Thymus (tissue), 11 donors: ENCODE measurements around the gene BMP10. TPM values are rescaled to one million over a fixed set of nuclear protein-coding genes. Genes with fewer than 3 reads are reported as not detected.

Experiments
- DNase-seq, 9 donors: peaks; one replicate each; pipeline ENCODE4 v3.0.0-alpha.2; 2013; ENCODE audit warnings: low spot score in 9 of 9, low read depth in 6 of 9, missing footprints in 1 of 9
- H3K27ac ChIP-seq, 2 donors: one replicate each; pipeline ENCODE4 v1.5.1; 2013; ENCODE audit warnings: control low read depth in 1 of 2, low read depth in 1 of 2, low read length in 1 of 2, mild to moderate bottlenecking in 1 of 2, moderate library complexity in 1 of 2
- H3K27me3 ChIP-seq, 2 donors: one replicate each; pipeline ENCODE4 v1.5.1; 2013; ENCODE audit warnings: low read length in 1 of 2; ENCODE audit not compliant: control insufficient read depth in 2 of 2, insufficient read depth in 1 of 2
- H3K36me3 ChIP-seq, 2 donors: one replicate each; pipeline ENCODE4 v1.5.1; 2013; ENCODE audit warnings: low read length in 1 of 2, mild to moderate bottlenecking in 1 of 2, moderate library complexity in 1 of 2; ENCODE audit not compliant: control insufficient read depth in 2 of 2, insufficient read depth in 2 of 2
- H3K4me1 ChIP-seq, 2 donors: one replicate each; pipeline ENCODE4 v1.5.1; 2013; ENCODE audit warnings: low read length in 2 of 2; ENCODE audit not compliant: control insufficient read depth in 2 of 2, insufficient read depth in 2 of 2
- H3K4me3 ChIP-seq, 2 donors: one replicate each; pipeline ENCODE4 v1.5.1; 2013; ENCODE audit warnings: low read length in 2 of 2, control low read depth in 1 of 2, mild to moderate bottlenecking in 1 of 2
- H3K9me3 ChIP-seq, 2 donors: one replicate each; pipeline ENCODE4 v1.5.1; 2013; ENCODE audit warnings: low read length in 1 of 2, mild to moderate bottlenecking in 1 of 2; ENCODE audit not compliant: control insufficient read depth in 2 of 2, insufficient read depth in 1 of 2
- WGBS: extraction: QIAGEN DNeasy Blood & Tissue Kit; methylation state at CpG from one replicate; pipeline ENCODE4 v1.1.7; 2013; 5-methylcytosine and 5-hydroxymethylcytosine counted together
- polyA plus RNA-seq: library from polyadenylated mRNA; stranded (reverse); fragments of 200-250 nt; gene quantifications from one replicate; pipeline ENCODE4 v1.2.3, GENCODE V29; 2013
- total RNA-seq: library from RNA; stranded (reverse); fragments of 120-200 nt; gene quantifications from one replicate; pipeline ENCODE4 v1.2.4, GENCODE V29; 2013
- donor health status: healthy.

BMP10 gene
- total and polyA plus RNA-seq, 2 donors: 0.02 to 0.14 TPM

DNA sequence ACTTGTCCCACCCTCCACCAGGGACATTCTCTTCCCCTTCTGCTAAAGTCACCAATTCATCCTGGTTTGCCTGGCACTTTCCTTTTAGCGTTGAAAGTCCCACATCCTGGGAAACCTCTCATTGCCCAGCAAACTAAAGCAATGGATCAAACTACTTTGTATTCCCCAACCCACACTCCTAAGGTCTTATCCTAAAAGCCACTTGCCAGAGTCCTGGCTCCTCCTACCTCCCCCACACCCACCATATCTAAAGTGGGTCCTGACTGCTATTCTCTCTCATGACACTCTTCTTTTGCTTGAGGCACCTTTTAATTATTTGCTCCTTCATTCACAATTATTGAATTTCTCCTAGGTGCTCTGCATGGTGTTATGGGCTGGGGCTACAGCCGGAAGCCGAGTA lies 40.9 kb upstream of the BMP10 start:
- H3K27ac ChIP-seq: peak overlapping the region in 1 of 2 donors; percentile 77
- no peak for DNase-seq
- no peaks in the 10 kb centered on the region for H3K36me3 ChIP-seq
- H3K4me1 ChIP-seq: peaks cover 32 to 63% of the 10 kb centered on the region in 2 donors
- no peaks in the 10 kb centered on the region for H3K27me3 ChIP-seq
- 91% methylated on average over 3 of the region's 3 CpGs for WGBS
- H3K4me3 ChIP-seq: no peak overlapping the region
- peaks cover 0 to 3% of the 10 kb centered on the region in 2 donors for H3K9me3 ChIP-seq

DNA sequence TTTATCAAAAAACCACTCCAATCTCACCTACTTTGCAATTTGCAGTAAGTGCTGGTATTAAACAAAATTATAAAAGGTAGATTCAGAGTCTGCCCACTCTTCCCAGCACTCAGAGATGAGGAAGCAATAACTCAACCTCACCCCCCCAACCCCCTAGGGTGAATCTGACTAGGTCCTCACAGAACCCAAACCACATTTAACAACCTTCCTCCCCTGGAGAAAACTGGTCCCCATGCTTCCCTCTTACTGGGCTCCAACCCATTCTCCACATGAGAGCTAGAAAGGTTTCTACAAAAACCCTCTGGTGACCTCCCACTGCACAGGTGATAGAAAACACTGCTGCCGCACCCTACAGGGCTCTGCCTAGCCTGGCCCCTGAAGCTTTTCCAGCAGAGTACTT lies 40.5 kb upstream of the BMP10 start:
- H3K4me1 ChIP-seq: peaks cover 32 to 65% of the 10 kb centered on the region in 2 donors
- WGBS: 76% methylated on average over 1 of the region's 1 CpG
- no peaks in the 10 kb centered on the region for H3K36me3 ChIP-seq
- no peak overlapping the region for H3K4me3 ChIP-seq
- H3K27ac ChIP-seq: peak overlapping the region in 1 of 2 donors; percentile 77
- peaks cover 0 to 3% of the 10 kb centered on the region in 2 donors for H3K9me3 ChIP-seq
- peak in 1 of 9 donors; percentile 36 for DNase-seq
- H3K27me3 ChIP-seq: no peaks in the 10 kb centered on the region

DNA sequence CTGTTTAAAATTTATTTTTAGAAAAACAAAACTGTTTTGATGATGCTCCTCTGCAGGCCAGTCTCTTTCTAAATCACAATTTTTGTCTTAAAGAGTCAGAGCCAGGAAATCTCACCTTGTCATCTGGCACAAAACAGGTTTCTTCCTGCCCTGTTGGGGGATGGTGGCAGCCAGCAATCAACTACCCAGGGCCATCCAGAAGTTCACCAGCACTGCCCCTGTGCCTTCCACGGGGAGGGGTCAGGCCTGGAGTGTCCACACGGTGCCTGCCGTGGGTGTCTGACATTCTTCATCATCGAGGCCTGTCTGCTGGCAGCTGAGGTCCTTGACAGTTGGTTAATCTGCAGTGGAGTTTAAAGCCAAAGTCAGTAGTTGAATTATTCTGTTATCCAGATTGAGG lies 40.0 kb upstream of the BMP10 start:
- DNase-seq: peak in 2 of 9 donors; percentile 24 to 58
- 86% methylated on average over 4 of the region's 4 CpGs for WGBS
- Histone ChIP-seq H3K27ac (peak overlapping the region in 1 of 2 donors; percentile 77), H3K4me1 (peaks cover 32 to 69% of the 10 kb centered on the region in 2 donors), H3K36me3 (no peaks in the 10 kb centered on the region), H3K4me3 (no peak overlapping the region), H3K27me3 (no peaks in the 10 kb centered on the region), H3K9me3 (peaks cover 0 to 3% of the 10 kb centered on the region in 2 donors)

DNA sequence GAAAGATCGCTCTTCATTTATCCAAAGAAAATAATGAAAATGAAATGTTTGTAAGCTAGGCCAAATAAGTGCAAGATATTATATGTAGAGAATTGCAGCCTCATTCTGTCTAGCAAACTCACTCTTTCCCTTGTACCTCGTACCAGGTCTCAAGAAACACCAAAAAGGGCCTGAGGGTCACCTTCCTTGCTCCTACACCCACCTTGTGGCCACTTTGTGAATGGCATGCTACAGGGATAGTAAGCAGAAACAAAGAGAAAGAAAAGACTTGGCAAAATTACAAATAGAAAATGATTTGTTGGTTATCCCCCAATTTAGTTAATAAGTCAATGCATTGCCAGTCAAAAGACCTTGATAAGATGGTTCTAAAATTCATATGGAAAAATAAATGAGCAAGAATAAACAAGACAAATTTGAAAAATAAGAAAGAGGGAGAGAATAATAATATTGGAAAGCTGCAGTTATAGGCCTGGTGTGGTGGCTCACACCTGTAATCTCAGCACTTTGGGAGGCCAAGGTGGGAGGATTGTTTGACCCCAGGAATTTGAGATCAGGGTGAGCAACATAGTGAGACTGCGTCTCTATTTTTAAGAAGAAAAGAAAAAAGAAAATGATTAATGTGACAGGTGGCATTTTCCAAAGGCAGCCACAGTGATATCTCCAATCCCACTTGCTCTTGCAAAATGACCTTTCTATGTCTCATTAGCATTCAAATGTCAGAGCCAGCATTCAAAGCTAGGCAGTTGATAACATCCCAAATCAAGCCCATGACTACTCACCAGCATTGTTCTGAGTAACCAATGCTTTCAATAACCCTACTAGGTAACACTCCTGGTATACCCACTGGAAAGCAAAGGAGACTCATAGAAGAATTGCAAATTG lies 38.8 kb upstream of the BMP10 start:
- Histone ChIP-seq H3K27ac (peak overlapping the region in 1 of 2 donors; percentile 3), H3K4me3 (no peak overlapping the region), H3K27me3 (no peaks in the 10 kb centered on the region), H3K9me3 (peaks cover 0 to 3% of the 10 kb centered on the region in 2 donors), H3K36me3 (no peaks in the 10 kb centered on the region), H3K4me1 (peaks cover 32 to 68% of the 10 kb centered on the region in 2 donors)
- WGBS: 73% methylated on average over 3 of the region's 3 CpGs
- peak; percentile 40 to 90 (median 75) for DNase-seq

DNA sequence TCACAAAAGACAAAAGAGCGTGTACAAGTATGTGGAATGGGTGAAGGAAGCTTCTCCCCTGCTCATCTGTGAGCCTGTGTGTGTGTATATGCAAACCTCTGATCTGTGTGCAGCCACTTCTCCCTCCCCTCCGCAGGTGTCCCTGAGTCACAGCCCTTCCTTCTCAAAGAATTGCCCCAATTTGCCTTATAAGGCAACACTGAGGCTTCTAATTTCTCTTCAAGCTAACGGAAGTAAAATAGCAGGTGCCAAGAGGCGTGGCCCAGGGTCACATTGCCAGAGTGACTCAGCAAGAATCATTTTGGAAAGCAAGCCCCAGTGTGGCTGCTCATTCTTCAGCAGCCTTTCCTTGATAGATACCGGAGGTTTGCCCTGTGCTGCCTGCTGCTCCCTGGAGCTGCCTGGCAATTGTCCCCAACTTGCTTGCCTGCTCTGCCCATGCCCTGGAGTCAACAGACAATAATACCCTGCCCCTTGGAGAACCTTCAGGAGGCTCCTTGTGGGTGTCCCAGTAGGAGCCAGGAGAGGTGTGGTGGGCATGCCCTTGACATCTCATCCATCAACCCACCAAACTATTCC lies 37.3 kb upstream of the BMP10 start:
- WGBS: 2% methylated on average over 5 of the region's 5 CpGs
- peak overlapping the region; percentile 95 to 99 for H3K27ac ChIP-seq
- peak; percentile 86 to 99 (median 96) for DNase-seq

DNA sequence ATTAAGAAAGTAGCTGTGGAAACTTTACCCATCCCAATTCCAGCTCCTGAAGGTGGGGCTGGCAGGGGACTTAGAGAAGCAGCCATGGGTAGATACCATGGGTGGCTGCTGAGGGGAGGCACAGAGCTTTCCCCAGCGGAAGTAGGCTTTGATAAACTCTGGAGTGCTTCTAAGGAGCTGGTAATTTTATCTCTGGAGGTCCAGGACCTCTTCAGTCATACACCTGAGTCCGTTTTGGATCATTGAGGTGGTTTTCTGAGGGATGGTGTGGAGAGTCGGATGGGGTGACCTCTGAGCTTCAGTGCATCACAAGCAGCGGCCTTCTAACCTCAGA lies 36.7 kb upstream of the BMP10 start:
- H3K4me3 ChIP-seq: no peak overlapping the region
- H3K4me1 ChIP-seq: peaks cover 32 to 55% of the 10 kb centered on the region in 2 donors
- peak in 3 of 9 donors; percentile 47 to 64 (median 57) for DNase-seq
- H3K27me3 ChIP-seq: no peaks in the 10 kb centered on the region
- no peaks in the 10 kb centered on the region for H3K9me3 ChIP-seq
- 33% methylated on average over 4 of the region's 4 CpGs for WGBS
- H3K27ac ChIP-seq: peak overlapping the region; percentile 95 to 99
- no peaks in the 10 kb centered on the region for H3K36me3 ChIP-seq

More for the DNA sequence above, 37.3 kb upstream of the BMP10 start:
- Histone ChIP-seq H3K9me3 (peaks cover 0 to 3% of the 10 kb centered on the region in 2 donors), H3K4me3 (peak overlapping the region in 1 of 2 donors; percentile 7), H3K27me3 (no peaks in the 10 kb centered on the region), H3K36me3 (no peaks in the 10 kb centered on the region), H3K4me1 (peaks cover 32 to 61% of the 10 kb centered on the region in 2 donors)

DNA sequence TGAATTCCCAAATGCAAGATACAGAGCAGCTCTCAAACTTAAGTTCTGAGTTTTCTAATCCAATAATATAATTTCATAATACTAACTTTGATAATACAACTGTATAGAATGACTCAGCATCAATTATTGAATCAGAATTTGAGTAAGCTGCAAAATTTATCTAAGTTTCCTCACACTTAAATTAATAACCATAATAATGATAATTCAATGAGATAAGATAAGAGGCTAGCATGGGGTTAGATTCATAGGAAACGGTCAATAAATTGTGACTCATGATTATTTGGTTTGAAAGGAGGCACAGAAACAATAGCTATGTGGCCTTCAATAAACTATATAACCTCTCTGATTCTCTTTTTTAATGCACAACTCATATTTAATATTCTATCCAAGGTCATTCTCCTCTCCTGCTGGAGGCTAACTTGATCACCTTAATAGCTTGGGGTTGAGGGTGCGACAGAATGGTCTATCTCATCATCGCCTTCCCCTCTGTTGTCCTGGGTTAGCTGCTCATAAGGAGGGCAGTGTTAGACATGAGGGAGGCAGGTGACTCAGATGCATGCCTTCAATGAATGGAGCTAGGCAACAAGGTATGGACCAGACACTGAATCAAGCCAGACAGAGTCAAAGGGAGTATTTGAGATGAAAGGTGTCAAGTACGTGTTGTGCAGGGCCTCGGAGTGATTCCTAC lies 36.2 kb upstream of the BMP10 start:
- DNase-seq: peak in 2 of 9 donors; percentile 33 to 36
- 81% methylated on average over 5 of the region's 5 CpGs for WGBS
- no peaks in the 10 kb centered on the region for H3K9me3 ChIP-seq
- peak overlapping the region; percentile 95 to 99 for H3K27ac ChIP-seq
- H3K27me3 ChIP-seq: no peaks in the 10 kb centered on the region
- H3K4me1 ChIP-seq: peaks cover 32 to 50% of the 10 kb centered on the region in 2 donors
- no peaks in the 10 kb centered on the region for H3K36me3 ChIP-seq
- no peak overlapping the region for H3K4me3 ChIP-seq

DNA sequence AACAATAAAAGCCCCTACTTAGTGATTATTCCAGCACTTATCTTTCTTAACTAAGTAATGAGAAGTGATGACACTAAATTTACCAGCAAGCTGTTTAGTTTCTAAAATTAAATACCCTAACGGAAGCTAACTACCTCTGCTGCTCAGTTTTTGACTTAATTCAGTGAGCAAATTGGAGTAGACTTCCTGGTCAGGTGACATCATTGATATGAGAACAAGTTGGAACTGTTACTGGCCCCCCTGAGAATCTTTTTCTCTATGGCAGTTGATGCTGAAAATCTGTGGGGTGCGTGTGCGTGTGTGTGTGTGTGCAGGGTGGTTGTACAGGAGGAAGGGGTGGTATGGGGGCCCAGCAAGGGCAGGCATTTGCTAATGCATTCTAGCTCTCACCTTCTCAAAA lies 35.5 kb upstream of the BMP10 start:
- Histone ChIP-seq H3K27me3 (no peaks in the 10 kb centered on the region), H3K4me3 (no peak overlapping the region), H3K4me1 (peaks cover 26 to 43% of the 10 kb centered on the region in 2 donors), H3K9me3 (no peaks in the 10 kb centered on the region), H3K36me3 (no peaks in the 10 kb centered on the region), H3K27ac (peak overlapping the region; percentile 64 to 99)
- DNase-seq: peak in 3 of 9 donors; percentile 23 to 59 (median 28)
- 82% methylated on average over 3 of the region's 3 CpGs for WGBS
